Measurements from ENCODE around the gene RRP7A. TPM values are rescaled to one million over a fixed set of nuclear protein-coding genes. Genes with fewer than 3 reads are reported as not detected.

Gene RRP7A
- total RNA-seq, 2 donors from 2014 or later, result 32.5 to 35.9 TPM

GRCh38 chr22:42472671-42473070, 46.9 kb downstream of the RRP7A start:
- DNase-seq (no peak), ATAC-seq (replicated peaks in 1 of 2) (no peak)
- H3K9me3 Mint-ChIP-seq, result no peaks in the 10 kb centered on the region
- no peak overlapping the region for H3K4me3 Mint-ChIP-seq
- H3K4me1 Mint-ChIP-seq (ENCODE audit: low read depth), result no peaks in the 10 kb centered on the region
- no peaks in the 10 kb centered on the region for H3K36me3 Mint-ChIP-seq (ENCODE audit: insufficient read depth in 2 of 2)
- no peaks in the 10 kb centered on the region for H3K27me3 Mint-ChIP-seq (ENCODE audit: low read depth)
- H3K27ac Mint-ChIP-seq, result no peak overlapping the region

- DNase-seq, result no peak
- no peak overlapping the region for H3K4me3 Mint-ChIP-seq
- H3K27ac Mint-ChIP-seq, result no peak overlapping the region
- H3K36me3 Mint-ChIP-seq (ENCODE audit: insufficient read depth in 2 of 2), result no peaks in the 10 kb centered on the region
- no peaks in the 10 kb centered on the region for H3K4me1 Mint-ChIP-seq (ENCODE audit: low read depth)
- no peaks in the 10 kb centered on the region for H3K27me3 Mint-ChIP-seq (ENCODE audit: low read depth)
- ATAC-seq (replicated peaks in 1 of 2), result no peak
- no peaks in the 10 kb centered on the region for H3K9me3 Mint-ChIP-seq
Measured at GRCh38 chr22:42471441-42471840, 48.2 kb downstream of the RRP7A start.

- no peaks in the 10 kb centered on the region for H3K4me1 Mint-ChIP-seq (ENCODE audit: low read depth)
- DNase-seq, result no peak
- H3K27ac Mint-ChIP-seq, result no peak overlapping the region
- H3K4me3 Mint-ChIP-seq, result no peak overlapping the region
- H3K36me3 Mint-ChIP-seq (ENCODE audit: insufficient read depth in 2 of 2), result no peaks in the 10 kb centered on the region
- H3K9me3 Mint-ChIP-seq, result no peaks in the 10 kb centered on the region
- no peak for ATAC-seq (replicated peaks in 1 of 2)
- H3K27me3 Mint-ChIP-seq (ENCODE audit: low read depth), result no peaks in the 10 kb centered on the region
Measured at GRCh38 chr22:42470366-42471082, 49.1 kb downstream of the RRP7A start.

- Mint-ChIP-seq H3K36me3 (ENCODE audit: insufficient read depth in 2 of 2) (no peaks in the 10 kb centered on the region), H3K27me3 (ENCODE audit: low read depth) (no peaks in the 10 kb centered on the region), H3K4me1 (ENCODE audit: low read depth) (no peaks in the 10 kb centered on the region), H3K4me3 (no peak overlapping the region), H3K27ac (no peak overlapping the region), H3K9me3 (no peaks in the 10 kb centered on the region)
- DNase-seq (no peak), ATAC-seq (replicated peaks in 1 of 2) (no peak)
Measured at GRCh38 chr22:42468841-42469240, 50.8 kb downstream of the RRP7A start.

- no peak for ATAC-seq (replicated peaks in 1 of 2)
- no peaks in the 10 kb centered on the region for H3K9me3 Mint-ChIP-seq
- H3K36me3 Mint-ChIP-seq (ENCODE audit: insufficient read depth in 2 of 2), result no peaks in the 10 kb centered on the region
Measured at GRCh38 chr22:42462016-42462415, 57.6 kb downstream of the RRP7A start.

GRCh38 chr22:42461511-42461910, 58.1 kb downstream of the RRP7A start:
- DNase-seq (no peak), ATAC-seq (replicated peaks in 1 of 2) (no peak)
- Mint-ChIP-seq H3K4me3 (no peak overlapping the region), H3K27me3 (ENCODE audit: low read depth) (peaks cover 26% of the 10 kb centered on the region), H3K27ac (no peak overlapping the region), H3K9me3 (no peaks in the 10 kb centered on the region), H3K36me3 (ENCODE audit: insufficient read depth in 2 of 2) (no peaks in the 10 kb centered on the region), H3K4me1 (ENCODE audit: low read depth) (peaks cover 6% of the 10 kb centered on the region)

More at GRCh38 chr22:42462016-42462415, 57.6 kb downstream of the RRP7A start:
- no peak overlapping the region for H3K27ac Mint-ChIP-seq
- peaks cover 26% of the 10 kb centered on the region for H3K27me3 Mint-ChIP-seq (ENCODE audit: low read depth)
- no peak for DNase-seq
- H3K4me1 Mint-ChIP-seq (ENCODE audit: low read depth), result peaks cover 6% of the 10 kb centered on the region
- H3K4me3 Mint-ChIP-seq, result no peak overlapping the region

Other genes with a start within 250 kb of the RRP7A start
- 10 to 100 TPM; 64.0 to 82.8 TPM for gene TCF20, start 249.1 kb downstream of the RRP7A start, total RNA-seq
- under 1 TPM; 0.19 to 0.31 TPM for gene NFAM1, start 87.4 kb downstream of the RRP7A start, total RNA-seq
- gene SERHL2, start 34.2 kb upstream of the RRP7A start, total RNA-seq, result 1 to 10 TPM; 1.2 to 1.6 TPM
- gene POLDIP3, start 95.1 kb upstream of the RRP7A start, total RNA-seq, result 100 to 1,000 TPM in 1 of 2 donors, 10 to 100 TPM in 1; 84.0 to 108 TPM
- 1 to 10 TPM in 1 of 2 donors, under 1 TPM in 1; 0.31 to 1.2 TPM for gene ATP5MGL, start 120.8 kb upstream of the RRP7A start, total RNA-seq
- 10 to 100 TPM; 60.7 to 67.1 TPM for gene CYB5R3, start 129.6 kb upstream of the RRP7A start, total RNA-seq
- under 1 TPM in 1 of 2 donors, not detected in 1; 0.46 TPM for gene A4GALT, start 201.1 kb upstream of the RRP7A start, total RNA-seq

All from activated T-cell treated with anti-CD3 and anti-CD28 coated beads, Interleukin-2, amount 50 U/mL, for 72 hours (primary cell).